Transverse colon (tissue), 4 donors: ENCODE data around the gene ROGDI. TPM values are rescaled to one million over a fixed set of nuclear protein-coding genes. Genes with fewer than 3 reads are reported as not detected.

Experiments used
- DNase-seq: peaks from one replicate; pipeline ENCODE4 v3.0.0-alpha.2; 2019
- H3K27ac ChIP-seq, 4 donors: fragments of 200-600 bp; sonication (generic); 2 replicates each; pipeline ENCODE4 v1.5.1; 2016 to 2018; ENCODE audit warnings: inconsistent platforms in 4 of 4
- H3K27me3 ChIP-seq: fragments of 200-600 bp; sonication (generic); 2 replicates; pipeline ENCODE4 v1.5.1; 2017; ENCODE audit warnings: inconsistent platforms
- H3K36me3 ChIP-seq, 4 donors: fragments of 200-600 bp; sonication (generic); 2 replicates each; pipeline ENCODE4 v1.5.1; 2017 to 2019; ENCODE audit warnings: inconsistent platforms in 4 of 4
- H3K4me1 ChIP-seq, 4 donors: fragments of 200-600 bp; sonication (generic); 2 replicates each; pipeline ENCODE4 v1.5.1; 2017 to 2020; ENCODE audit warnings: inconsistent platforms in 4 of 4
- H3K4me3 ChIP-seq, 4 donors: fragments of 200-600 bp; sonication (generic); 1 replicate in 1 of 4; 2 replicates in 3 of 4; pipeline versions ENCODE4 v1.5.1 to v1.6.1; 2017 to 2019; ENCODE audit warnings: inconsistent platforms in 4 of 4
- H3K9me3 ChIP-seq, 2 donors: fragments of 200-600 bp; sonication (generic); 2 replicates each; pipeline ENCODE4 v1.5.1; 2017 to 2019; ENCODE audit warnings: inconsistent platforms in 2 of 2
- EP300 ChIP-seq: sonication (generic); formaldehyde crosslinking; IDR thresholded peaks from one replicate; pipeline ENCODE4 v1.6.1; 2017; ENCODE audit warnings: antibody characterized with exemption, low read depth
- POLR2A ChIP-seq: fragments of 450-650 bp; IDR thresholded peaks from one replicate; pipeline ENCODE4 v1.6.1; 2016; ENCODE audit warnings: antibody characterized with exemption, mild to moderate bottlenecking, moderate library complexity
- POLR2AphosphoS5 ChIP-seq, 3 donors: sonication (generic); formaldehyde crosslinking; IDR thresholded peaks; one replicate each; pipeline ENCODE4 v1.6.1; 2016; ENCODE audit warnings: antibody characterized with exemption in 3 of 3
- WGBS, 2 donors: methylation state at CpG; one replicate each; pipeline ENCODE4 v1.1.5; 2018; ENCODE audit warnings: low coverage in 1 of 2; 5-methylcytosine and 5-hydroxymethylcytosine counted together
- in situ Hi-C, 4 donors: fragments of 200-750 bp; cut with MboI; loops; one replicate each; pipeline versions ENCODE4 v1.15.0 to v1.15.1; 2017; ENCODE audit warnings: low sequenced_read_pairs in 3 of 4, low pct_ligation_motif_present in 1 of 4, low pct_unique_long_range_greater_than_20kb in 1 of 4
- intact Hi-C: fragments of 100-400 bp; cut with DNase I; formaldehyde crosslinking; loops from one replicate; pipeline ENCODE4 v1.15.1; 2023; ENCODE audit warnings: low total_unique reads
- total RNA-seq, 4 donors: library from RNA; depleted of rRNA; stranded (reverse); fragments of >200 nt; gene quantifications; one replicate each; pipeline ENCODE4 v1.1.0, GENCODE V29; 2016
- TF ChIP-seq, protein P1 (sequence below), 5 experiments: fragments of 200-600 bp in 3 of 5; fragments of 450-650 bp in 2 of 5; sonication (generic) in 3 of 5; IDR thresholded peaks; 1 replicate in 2 of 5; 2 replicates in 3 of 5; pipeline ENCODE4 v1.5.1; 2016 to 2017; ENCODE audit warnings: antibody characterized with exemption in 5 of 5, inconsistent platforms in 3 of 5, mild to moderate bottlenecking in 2 of 5, moderate library complexity in 1 of 5

Gene ROGDI
- total RNA-seq, 4 donors from 2014 or later = 28.1 to 75.2 (median 43.7) TPM

GRCh38 chr16:4783251-4783950 is 19.0 kb downstream of the ROGDI start:
- WGBS, 2 donors = 92 to 95% methylated on average over 5 to 16 of the region's 25 CpGs
- Histone ChIP-seq H3K9me3 (no peaks in the 10 kb centered on the region), H3K27ac (no peak overlapping the region), H3K4me3 (no peak overlapping the region), H3K27me3 (no peaks in the 10 kb centered on the region), H3K36me3 (no peaks in the 10 kb centered on the region), H3K4me1 (peaks cover 0 to 5% (median 0%) of the 10 kb centered on the region in 4 donors)
- intact Hi-C loops = no loop called here
- in situ Hi-C loops = no loop called here
- TF ChIP-seq POLR2AphosphoS5 (IDR thresholded peaks at IDR 0.05) (no peak), EP300 (no peak), POLR2A (no peak)
- TF ChIP-seq, protein P1, sequence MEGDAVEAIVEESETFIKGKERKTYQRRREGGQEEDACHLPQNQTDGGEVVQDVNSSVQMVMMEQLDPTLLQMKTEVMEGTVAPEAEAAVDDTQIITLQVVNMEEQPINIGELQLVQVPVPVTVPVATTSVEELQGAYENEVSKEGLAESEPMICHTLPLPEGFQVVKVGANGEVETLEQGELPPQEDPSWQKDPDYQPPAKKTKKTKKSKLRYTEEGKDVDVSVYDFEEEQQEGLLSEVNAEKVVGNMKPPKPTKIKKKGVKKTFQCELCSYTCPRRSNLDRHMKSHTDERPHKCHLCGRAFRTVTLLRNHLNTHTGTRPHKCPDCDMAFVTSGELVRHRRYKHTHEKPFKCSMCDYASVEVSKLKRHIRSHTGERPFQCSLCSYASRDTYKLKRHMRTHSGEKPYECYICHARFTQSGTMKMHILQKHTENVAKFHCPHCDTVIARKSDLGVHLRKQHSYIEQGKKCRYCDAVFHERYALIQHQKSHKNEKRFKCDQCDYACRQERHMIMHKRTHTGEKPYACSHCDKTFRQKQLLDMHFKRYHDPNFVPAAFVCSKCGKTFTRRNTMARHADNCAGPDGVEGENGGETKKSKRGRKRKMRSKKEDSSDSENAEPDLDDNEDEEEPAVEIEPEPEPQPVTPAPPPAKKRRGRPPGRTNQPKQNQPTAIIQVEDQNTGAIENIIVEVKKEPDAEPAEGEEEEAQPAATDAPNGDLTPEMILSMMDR (IDR thresholded peaks at IDR 0.05) = no peak
- DNase-seq = no peak

- Histone ChIP-seq H3K4me1 (no peaks in the 10 kb centered on the region), H3K27ac (peak overlapping the region in 1 of 4 donors; percentile 30), H3K36me3 (no peaks in the 10 kb centered on the region), H3K4me3 (no peak overlapping the region), H3K9me3 (no peaks in the 10 kb centered on the region), H3K27me3 (no peaks in the 10 kb centered on the region)
- WGBS, 2 donors = 20 to 72% methylated on average over 1 to 4 of the region's 4 CpGs
- in situ Hi-C loops = no loop called here
- no peak for DNase-seq
- intact Hi-C loops = no loop called here
- TF ChIP-seq POLR2AphosphoS5 (IDR thresholded peaks at IDR 0.05) = peak in 1 of 3 donors; percentile 18
- TF ChIP-seq EP300 = no peak
Measured at GRCh38 chr16:4780235-4780634, 22.2 kb downstream of the ROGDI start.

DNA sequence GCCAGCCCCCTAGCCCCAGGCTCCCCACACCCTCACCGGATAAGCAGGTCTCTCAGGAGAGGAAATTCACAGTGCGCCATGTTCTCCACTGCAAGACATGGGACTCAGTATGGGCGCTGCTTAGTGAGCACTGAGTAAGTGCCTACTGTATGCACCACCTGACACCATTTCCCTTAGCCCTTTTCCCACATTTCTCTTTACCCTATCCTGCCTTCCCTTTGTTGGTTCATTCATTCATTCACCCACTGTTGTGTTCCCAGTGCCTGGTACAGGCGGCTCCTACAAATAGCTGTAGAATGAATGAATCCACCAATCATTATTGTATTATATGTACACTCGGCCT is 24.4 kb downstream of the ROGDI start:
- Histone ChIP-seq H3K9me3 (no peaks in the 10 kb centered on the region), H3K27ac (no peak overlapping the region), H3K4me3 (no peak overlapping the region), H3K27me3 (no peaks in the 10 kb centered on the region), H3K36me3 (no peaks in the 10 kb centered on the region), H3K4me1 (no peaks in the 10 kb centered on the region)
- in situ Hi-C loops (no loop called here), intact Hi-C loops (no loop called here)
- WGBS, 2 donors = 80 to 85% methylated on average over 1 to 4 of the region's 5 CpGs
- DNase-seq = no peak
- TF ChIP-seq POLR2AphosphoS5 (IDR thresholded peaks at IDR 0.05) (no peak), EP300 (no peak), POLR2A (no peak)
- TF ChIP-seq, protein P1 (IDR thresholded peaks at IDR 0.05) = no peak

DNA sequence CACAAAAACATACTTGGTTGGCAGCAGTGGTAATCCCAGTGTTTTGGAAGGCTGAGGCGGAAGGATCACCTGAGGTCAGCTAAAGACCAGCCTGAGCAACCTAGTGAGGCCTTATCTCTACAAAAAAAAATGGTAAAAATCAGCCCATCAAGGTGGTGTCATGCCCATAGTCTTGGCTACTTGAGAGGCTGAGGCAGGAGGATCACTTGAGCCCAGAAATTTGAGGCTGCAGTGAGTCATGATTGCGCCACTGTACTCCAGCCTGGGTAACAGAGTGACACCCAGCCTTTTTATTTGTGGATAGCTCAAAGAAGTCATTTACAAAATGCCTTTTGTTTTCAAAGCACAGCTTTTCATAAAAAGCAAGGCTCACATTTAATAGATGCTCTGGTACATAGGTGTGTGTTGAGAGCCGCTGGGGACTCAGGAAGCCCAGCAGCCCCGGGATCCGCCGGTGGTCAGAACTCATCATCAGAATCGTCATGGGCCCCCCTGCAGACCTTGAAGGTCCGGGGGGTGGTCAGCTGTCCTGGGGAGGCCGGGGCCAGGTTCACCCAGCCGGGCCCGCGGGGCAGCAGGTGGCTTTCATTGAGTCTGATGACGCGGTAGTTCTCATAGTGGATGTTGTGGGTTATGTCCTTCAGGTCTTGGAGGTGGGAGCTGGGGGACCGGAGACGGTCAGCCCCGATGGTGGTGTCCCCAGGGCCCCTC is 24.9 kb downstream of the ROGDI start:
- Histone ChIP-seq H3K27me3 (no peaks in the 10 kb centered on the region), H3K4me3 (no peak overlapping the region), H3K9me3 (no peaks in the 10 kb centered on the region), H3K27ac (no peak overlapping the region), H3K4me1 (no peaks in the 10 kb centered on the region), H3K36me3 (no peaks in the 10 kb centered on the region)
- TF ChIP-seq POLR2AphosphoS5 (IDR thresholded peaks at IDR 0.05) (no peak), POLR2A (no peak), EP300 (no peak)
- TF ChIP-seq, protein P1 (IDR thresholded peaks at IDR 0.05) = no peak
- in situ Hi-C loops (no loop called here), intact Hi-C loops (no loop called here)
- 92% methylated on average over 1 to 7 of the region's 17 CpGs for WGBS, 2 donors
- no peak for DNase-seq
